GM21367 (cell line): ENCODE results near the gene PPP2R5C.
"Not testable (repeated sequence)": the region's sequence is repeated elsewhere in the genome, so short reads cannot be mapped to it uniquely, and the experiment has no call there.

Experiments
- ATAC-seq: cut with Tn5 transposase; IDR thresholded peaks from one replicate; pipeline ENCODE4 v1.9.1; 2021; ENCODE audit not compliant: unreplicated experiment

The PPP2R5C gene

DNA sequence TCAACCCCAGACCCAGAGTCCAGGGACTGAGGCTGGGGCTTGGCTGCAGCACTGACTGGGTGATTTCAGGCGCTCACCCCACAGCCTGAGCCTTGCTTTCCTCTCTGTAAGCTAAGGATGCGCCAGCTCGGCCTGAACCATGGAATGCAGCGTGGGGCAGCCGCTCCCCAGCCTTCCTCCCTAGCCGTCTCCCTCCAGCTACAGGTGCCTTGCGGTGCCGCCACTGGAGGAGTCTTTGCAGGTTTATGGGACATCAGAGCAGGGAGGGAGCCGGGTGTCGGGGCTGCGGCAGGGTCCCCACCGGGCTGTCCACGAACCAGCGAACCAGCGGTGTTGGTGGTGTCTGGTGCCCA, 19.4 kb downstream of the PPP2R5C start:
- ATAC-seq = no peak

DNA sequence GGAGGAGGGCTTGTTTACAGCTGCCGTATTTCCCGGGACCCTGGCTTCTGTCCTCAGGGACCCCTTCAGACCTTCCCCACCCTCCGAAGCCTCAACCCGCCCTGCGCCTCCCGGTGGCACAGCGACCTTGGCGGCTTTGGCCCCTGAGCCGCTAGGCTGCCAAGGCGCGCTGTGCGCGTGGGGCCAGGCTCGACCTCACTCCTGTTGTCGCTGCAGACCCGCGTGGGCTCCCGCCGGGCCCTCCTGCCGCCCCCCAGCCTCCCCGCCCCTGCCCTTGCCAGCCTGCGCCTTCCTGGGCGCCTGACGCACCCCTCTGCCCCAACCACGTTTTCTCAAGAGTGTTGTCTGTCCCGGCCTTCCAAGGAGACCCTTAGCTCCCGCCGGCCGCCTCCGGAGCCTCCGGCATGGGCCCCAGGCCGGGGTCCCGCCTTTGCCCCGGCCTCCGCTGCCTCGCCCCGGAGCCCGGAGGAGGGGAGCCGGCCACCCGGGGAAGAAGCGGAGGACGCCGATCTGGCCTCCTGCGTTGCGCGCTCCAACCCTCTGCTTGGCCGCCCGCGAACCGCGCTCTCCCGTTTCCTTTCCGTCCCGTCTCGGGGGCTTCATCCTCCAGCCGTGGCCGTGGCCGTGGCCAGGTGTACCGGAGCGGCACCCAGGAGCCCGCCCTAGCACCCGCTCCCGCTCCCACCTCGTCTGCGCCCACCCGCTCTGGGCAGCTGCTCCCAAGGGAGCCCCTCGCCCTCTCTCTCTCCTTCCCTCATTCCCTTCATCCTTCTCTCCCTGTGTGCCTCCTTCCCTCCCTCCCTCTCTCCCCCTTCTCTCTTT, 19.9 kb downstream of the PPP2R5C start:
- ATAC-seq = no peak

DNA sequence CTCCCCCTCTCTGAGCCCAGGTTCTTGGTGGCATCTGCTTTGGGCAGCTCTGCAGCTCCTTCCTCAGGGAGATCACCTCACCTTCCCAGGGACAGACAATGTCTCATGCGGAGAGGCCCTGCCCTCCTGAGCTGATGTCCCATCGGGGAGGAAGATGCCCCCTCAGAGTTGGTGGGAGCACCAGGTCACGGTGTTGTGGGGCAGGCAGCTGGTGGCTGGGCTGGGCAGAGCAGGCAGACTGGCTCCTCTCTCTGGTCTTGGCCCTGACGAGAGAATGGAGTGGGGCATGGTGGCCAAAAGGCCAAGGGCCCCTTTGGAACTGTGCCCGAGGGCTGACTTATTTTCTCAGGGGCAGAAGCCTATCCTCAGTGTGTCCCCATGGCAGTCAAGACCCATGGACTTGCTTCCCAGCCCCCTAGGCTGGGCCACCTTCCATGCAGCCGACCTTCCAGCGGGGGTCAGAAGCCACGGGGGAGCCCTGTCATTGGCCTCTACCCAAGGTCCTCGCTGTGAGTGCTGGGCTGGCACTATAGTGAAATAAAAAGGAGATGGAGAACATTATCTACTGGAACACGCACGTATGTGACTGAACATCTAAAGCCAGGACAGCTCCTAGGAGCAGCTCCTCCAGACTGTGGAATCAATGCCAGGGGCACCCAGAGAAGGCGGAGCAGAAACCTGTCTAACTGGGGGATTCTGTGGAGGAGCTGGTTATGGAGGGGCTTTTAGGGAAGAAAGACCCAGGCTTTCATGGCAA, 21.9 kb downstream of the PPP2R5C start:
- no peak for ATAC-seq

DNA sequence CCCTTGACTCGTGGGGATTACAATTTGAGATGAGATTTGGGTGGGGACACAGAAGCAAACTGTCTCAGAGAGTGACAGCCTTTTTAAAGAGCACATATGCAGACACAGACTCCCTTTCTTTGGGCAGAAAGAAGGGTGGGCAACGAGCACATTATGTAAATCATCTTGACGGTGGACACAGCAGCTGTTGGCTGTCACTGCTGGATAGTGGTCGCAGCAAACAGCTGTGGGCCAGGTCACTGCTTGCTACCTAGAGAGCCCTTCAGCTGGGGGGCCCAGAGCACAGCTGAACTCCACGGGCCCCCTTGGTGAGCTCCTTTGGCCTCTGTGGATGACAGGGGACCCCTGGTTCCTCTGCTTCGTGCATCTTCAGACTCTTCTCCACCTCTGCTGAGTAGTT, 23.1 kb downstream of the PPP2R5C start:
- no peak for ATAC-seq

DNA sequence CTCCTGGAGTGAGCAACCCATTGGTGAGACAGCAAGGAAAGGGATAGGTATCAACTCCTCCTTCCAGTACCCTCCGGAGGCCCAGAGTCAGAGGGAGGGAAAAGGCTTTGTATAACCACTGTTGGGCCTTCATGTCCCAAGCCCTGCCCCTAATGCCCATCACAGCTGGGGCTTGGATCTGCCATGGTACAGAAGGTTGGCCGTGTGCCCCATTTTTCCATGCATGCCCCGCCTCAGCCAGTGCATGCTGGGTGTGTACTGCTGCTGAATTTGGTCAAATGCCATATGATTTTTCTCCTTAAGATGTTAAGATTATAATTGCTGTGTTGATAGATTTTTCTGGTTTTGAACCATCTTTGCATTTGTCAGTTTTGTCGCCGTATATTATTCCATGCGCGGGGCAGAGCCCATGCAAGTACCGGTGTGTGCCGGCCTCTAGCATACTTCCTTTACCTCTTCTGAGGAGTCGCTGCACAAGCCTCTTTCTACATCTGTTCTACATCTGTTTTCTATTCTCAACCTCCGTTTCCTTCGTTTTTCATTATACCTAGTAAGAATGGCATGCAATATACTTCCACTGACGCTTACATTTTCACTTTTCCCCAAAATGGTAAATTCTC, 26.6 kb downstream of the PPP2R5C start:
- no peak for ATAC-seq

DNA sequence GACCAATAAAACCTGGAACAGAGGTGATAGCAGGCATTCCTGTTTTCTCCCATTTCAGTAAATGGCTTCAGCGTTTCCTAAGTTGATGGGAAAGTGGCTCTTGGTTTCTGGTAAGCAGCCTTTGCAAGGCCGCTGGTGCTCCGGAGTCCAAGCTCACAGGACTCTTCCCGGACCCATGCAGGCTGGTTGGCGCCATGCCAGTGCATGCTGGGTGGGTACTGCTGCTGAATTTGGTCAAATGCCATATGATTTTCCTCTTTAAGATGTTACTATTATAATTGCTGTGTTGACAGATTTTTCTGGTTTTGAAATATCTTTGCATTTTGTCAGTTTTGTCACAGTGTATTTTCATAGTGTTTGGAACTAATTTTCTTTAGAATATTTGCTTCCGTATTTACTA, 27.7 kb downstream of the PPP2R5C start:
- ATAC-seq = no peak

DNA sequence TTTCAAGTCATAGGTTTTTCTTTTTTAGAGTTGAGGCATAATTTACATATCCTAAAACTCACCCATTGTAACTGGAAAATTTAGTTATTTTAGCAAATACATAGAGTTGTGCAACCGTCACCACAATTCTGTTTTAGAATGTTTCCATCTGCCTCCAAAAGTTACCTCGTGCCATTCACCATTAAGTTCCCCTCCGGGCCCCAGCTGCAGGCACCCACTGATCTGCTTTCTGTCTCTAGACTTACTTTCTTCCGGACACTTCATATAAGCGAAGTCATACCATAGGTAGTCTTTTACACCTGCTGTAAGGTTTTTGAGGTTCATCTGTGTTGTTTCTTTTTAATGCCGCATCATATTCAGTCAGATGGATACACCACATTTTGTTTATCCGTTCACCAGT, 28.7 kb downstream of the PPP2R5C start:
- ATAC-seq = no peak

DNA sequence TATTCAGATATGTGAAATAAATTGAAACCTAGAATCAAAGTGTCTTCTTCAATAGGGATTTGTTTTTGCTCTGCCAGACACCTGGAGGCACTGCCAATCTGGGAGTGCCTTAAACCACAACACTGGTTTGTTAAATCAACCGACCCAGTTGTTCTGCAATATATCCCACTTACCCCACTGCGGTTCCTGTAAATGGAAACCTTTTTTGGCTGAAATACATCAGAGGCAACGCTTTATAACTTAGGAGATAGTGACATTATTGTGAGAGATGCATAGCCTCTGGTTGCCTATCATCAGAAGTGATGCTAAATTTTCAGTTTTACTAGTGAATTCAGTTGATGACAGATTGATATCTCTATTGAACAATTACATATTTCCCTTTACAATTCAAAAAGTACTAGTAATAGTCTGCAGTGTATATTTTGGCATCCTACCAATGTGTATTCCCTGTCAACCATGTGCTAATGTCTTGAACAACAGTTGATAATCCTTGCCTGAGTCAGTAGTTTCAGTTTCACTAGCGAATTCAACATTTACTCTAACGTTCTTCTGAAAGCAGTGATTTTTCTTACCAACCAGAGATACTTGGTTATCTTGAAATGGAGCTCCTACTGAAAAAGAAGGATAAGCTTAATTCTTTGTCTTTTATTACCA, 30.5 kb downstream of the PPP2R5C start:
- ATAC-seq = no peak

DNA sequence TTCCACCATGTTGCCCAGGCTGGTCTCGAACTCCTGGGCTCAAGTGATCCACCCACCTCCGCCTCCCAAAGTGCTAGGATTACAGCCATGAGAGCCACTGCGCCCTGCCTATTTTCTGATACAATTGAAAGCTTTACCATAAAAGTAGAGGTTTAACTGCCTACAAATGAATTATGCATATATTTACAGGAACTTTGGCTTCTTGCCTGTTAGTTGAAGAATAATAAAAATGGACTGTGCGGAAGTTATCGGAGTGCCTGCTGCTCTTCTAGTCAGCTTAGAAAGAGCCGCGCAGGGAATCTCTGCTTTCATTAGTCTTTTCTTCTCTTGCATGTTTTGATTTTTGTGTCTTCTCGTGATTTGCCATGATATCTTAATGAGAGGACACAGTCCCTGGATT, 34.5 kb downstream of the PPP2R5C start:
- no peak for ATAC-seq

DNA sequence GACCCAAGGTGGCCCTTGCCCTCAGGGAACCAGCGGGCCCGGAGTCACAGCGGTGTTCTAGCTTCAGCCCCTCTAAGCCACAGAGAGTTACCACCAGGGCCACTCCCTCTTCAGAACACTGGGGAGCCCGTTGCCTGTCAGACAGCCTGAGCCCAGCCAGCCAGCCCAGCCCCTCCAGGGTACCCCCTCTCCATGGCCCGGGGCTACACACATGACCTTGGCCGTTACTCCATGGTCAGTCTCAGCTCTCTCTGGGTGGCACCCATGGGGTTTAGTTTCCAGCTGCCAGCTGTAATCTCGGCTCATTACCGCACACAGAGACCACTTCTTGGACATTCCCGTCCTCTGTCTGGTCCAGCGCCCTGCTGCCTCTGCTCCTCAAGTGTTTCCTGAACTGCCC, 35.0 kb downstream of the PPP2R5C start:
- ATAC-seq = no peak

DNA sequence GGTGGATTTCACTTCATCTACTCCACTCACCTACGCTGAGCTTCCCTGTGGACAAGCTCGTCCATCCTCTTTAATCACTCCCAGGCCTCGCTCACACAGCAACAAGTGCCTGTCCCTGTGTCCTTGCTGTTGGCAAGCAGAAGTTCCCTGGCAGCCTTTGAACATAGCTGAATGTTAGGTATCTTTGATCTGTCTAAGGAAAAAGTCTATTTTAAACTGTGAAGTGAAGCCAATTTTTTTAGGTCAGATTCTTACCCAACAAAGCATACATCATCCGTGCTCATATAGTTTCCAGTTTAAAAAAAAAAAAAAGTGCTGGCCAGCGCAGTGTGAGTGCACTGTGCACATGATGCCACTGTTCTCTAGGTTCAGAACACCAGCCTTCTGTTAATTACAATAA, 36.3 kb downstream of the PPP2R5C start:
- no peak for ATAC-seq

DNA sequence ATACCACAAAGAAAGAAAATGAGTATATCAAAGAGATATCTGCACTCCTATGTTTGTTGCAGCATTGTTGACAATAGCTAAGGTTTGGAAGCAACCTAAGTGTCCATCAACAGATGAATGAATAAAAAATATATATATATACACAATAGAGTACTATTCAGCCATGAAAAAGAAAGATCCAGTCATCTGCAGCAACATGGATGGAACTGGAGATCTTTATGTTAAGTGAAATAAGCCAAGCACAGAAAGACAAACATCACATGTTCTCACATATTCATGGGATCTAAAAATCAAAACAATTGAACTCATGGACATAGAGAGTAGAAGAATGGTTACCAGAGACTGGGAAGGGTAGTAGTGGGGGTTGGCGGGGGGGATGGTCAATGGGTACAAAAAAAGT, 42.9 kb downstream of the PPP2R5C start:
- not testable (repeated sequence) for ATAC-seq

DNA sequence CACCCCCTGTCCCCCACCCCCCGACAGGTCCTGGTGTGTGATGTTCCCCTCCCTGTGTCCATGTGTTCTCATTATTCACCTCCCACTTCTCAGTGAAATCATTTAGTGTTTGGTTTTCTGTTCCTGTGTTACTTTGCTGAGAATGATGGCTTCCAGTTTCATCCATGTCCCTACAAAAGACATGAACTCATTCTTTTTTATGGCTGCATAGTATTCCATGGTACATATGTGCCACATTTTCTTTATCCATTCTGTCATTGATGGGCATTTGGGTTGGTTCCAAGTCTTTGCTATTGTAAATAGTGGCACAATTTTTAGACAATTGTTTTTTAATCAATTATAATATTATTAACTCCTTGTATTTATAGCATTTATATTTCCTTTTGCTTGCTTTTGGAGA, 44.7 kb downstream of the PPP2R5C start:
- not testable (repeated sequence) for ATAC-seq

DNA sequence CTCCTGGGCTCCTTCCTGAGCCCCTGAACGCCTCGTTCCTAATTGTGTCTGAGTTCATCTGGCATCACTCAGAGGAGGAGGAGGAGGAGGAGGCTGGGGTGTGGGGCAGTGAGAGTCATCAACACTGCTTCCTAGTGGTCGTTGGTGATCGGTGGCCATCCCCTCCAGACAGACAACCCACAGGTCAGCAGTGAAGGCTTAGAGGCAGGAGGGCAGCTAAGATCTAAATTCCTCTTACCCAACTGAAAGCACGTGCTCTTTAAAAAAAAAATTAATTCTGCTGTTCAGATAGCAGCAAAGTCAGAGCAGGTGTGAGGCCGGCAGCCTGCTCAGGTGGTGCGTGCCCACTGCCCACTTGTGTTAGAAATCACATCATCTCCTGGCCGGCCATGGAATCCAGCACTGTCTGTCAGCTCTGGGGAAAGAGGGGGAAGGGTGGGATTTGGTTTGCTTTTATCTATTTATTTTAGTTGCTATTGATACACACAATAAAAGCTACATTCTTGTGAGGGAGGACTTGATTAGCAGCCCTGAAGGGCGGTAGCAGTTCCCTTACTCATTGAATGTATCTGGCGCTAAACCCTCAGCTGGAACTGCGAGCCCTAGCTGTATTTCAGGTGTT, 46.6 kb downstream of the PPP2R5C start:
- no peak for ATAC-seq

DNA sequence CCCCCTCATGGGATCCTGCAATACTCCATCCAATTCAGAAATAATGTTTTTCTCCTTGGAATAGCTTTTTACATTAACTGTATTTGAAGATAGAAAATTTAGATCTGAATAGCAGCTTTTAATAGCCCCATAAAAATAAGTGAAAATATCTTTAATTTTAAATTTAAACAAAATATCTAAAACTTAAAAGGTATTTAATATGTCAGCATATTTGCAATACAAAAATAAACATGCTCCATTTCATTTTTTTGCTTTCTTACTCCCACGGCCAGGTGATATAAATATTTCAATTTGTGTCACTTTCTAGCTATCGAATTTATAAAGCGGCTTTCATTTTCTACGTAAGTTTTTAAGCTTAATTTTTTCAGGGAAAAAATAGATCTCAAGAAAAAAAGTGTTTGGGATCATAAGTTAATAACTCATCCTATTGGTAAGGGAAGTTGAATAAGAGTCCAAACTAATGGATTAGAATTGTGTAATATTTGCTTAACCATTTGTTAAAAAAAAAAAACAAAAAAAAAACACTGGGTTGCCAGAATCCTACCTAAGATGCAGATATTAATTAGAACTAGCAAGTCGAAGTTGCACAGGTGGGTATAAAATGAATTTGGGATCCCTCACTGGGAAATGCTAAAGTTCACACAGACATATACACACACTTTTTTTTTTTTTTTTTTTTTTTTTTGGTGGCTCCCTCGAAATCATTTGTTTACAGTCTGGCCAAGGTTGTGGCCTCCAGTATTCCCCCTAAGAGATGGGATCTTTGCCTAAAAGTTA, 47.6 kb downstream of the PPP2R5C start:
- ATAC-seq = no peak

DNA sequence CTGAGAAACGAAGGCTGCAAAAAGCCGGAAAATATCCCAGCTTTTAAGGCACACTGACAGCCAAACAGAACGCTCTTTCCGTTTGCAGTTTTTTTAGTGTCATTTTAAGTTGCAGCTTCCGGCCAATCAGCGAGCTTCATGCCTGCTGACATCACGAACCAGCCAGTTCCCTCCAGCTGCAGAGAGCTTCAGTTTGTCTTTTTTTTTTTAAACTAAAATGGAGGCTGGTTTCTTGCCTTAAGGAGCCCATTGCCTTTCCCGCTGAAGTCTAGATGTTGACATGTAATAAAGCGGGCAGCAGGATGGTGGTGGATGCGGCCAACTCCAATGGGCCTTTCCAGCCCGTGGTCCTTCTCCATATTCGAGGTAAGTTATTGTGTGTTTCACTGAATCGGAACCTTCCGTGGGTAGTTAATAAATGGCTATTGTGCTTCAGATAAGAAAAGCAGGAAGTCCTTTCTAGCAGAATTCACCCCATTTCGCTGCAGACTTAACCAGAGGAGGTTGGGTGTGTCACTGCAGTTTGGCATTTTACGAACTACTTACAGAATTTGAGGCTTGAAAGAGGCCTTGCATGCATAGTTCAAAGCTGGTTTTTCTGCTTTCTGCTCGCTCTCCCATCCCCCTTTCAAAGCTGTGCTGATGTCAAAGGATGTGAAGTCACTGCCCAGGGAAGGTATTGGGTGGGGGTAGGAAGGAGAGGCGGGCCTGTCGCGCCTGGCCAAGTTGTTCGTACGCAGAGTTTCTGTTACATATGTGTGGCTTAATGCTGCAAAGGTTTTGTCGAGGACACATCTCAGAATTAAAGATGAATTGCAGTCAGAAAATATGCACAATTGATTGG, 48.4 kb downstream of the PPP2R5C start:
- peak; percentile 86 for ATAC-seq

DNA sequence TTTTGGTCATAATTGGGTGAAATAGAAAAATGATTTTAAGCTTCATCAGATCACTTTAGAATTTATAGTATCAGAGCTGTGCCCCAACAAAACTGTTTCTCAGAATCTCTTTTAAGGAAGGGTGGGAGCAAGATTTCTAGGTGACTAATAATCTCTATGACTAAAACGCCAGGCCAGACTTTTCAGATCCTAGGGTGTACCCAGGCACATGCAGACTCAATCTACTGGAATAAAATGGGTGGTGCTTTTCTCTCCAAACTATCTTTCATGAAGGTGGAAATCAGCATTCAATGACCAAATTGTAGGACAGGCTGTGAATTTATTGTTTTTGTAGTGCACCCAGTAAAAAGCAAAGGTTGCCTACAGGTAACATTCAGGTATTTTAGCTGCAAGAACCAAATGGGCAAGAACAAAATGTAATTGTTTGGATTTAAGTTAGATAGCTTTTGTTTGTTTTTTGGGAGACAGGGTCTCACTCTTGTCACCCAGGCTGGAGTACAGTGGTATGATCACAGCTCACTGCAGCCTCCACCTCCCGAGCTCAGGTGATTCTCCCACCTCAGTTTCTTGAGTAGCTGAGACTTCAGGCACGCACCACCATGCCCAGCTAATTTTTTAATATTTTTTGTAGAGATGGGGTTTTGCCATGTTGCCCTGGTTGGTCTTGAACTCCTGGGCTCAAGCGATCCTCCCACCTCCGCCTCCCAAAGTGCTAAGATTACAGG, 49.5 kb downstream of the PPP2R5C start:
- no peak for ATAC-seq

DNA sequence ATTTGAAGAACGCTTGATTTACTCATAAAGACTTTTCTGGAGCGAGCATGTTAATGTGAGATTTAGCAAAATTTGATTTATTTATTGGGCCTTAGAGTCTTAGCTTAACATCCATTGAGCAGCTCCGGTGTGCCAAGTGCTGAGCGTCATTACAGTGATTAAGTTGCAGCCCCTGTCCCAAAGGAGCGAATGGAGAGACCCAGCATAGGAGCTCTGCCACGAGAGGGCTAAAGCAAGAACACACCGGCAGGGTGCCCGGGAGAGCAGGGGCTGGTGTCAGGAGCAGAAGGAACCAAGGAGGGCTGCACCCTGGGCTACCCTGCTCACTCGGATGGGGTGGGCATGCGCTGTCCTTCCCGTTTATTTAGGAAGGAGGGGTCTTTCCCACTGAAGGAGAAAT, 50.6 kb downstream of the PPP2R5C start:
- no peak for ATAC-seq
